Right cardiac atrium (tissue), 5 donors: ENCODE results near the gene SAMD4A. TPM values are rescaled to one million over a fixed set of nuclear protein-coding genes. Genes with fewer than 3 reads are reported as not detected.
"Not testable (repeated sequence)": the region's sequence is repeated elsewhere in the genome, so short reads cannot be mapped to it uniquely, and the experiment has no call there.

ENCODE experiments used
- ATAC-seq, 2 donors: fragments of 200-7000 bp; cut with Tn5 transposase; one replicate each; pipeline versions ENCODE4 v1.8.0 to v1.9.1; 2020; ENCODE audit warnings: moderate library complexity in 2 of 2, mild to moderate bottlenecking in 1 of 2
- DNase-seq, 3 donors: peaks; one replicate each; pipeline ENCODE4 v3.0.0-alpha.2; 2020
- H3K27ac ChIP-seq: one replicate; pipeline ENCODE4 v1.5.1; 2013; ENCODE audit warnings: mild to moderate bottlenecking, low read length, control low read depth, moderate library complexity
- H3K27me3 ChIP-seq: one replicate; pipeline ENCODE4 v1.6.1; 2013; ENCODE audit not compliant: control insufficient read depth, insufficient read depth
- H3K4me1 ChIP-seq: one replicate; pipeline ENCODE4 v1.6.1; 2013; ENCODE audit warnings: low read length; ENCODE audit not compliant: control insufficient read depth, insufficient read depth
- H3K4me3 ChIP-seq: one replicate; pipeline ENCODE4 v1.5.1; 2013; ENCODE audit warnings: low read length, control low read depth
- H3K9me3 ChIP-seq: one replicate; pipeline ENCODE4 v1.6.1; 2013; ENCODE audit warnings: low read length; ENCODE audit not compliant: control insufficient read depth
- WGBS: extraction: QIAGEN DNeasy Blood & Tissue Kit; methylation state at CpG from one replicate; pipeline ENCODE4 v1.1.7; 2013; 5-methylcytosine and 5-hydroxymethylcytosine counted together
- intact Hi-C, 4 donors: fragments of 100-400 bp; cut with DNase I; formaldehyde crosslinking; loops; one replicate each; pipeline versions ENCODE4 v1.11.0 to v1.14.0; 2022 to 2023
- polyA plus RNA-seq: library from polyadenylated mRNA; stranded (reverse); fragments of 200-250 nt; gene quantifications from one replicate; pipeline ENCODE4 v1.2.3, GENCODE V29; 2013
- total RNA-seq, 4 donors: library from RNA; stranded (reverse); fragmentation: NEBNext Ultra II Directional; extraction: Animal tissue kit (Norgen Biotek cat#: 25700); gene quantifications; one replicate each; pipeline ENCODE4 v1.2.1, GENCODE V29; 2021
- donor health status: healthy with polysubstance abuse.
- donor health status: DM: no; HTN: yes; CAD: no.
- donor health status: DM: no; HTN: no; CAD: no.
- donor health status: DM: no; HTN: yes; CAD: no; lungs with severe emphysema.
- donor health status: DM: yes; HTN: yes; CAD: no.

Gene SAMD4A
- total and polyA plus RNA-seq, 5 donors, result 57.2 to 166 (median 137) TPM

GRCh38 chr14:54622192-54622958 is 55.4 kb downstream of the SAMD4A start:
- Histone ChIP-seq H3K27me3 (no peaks in the 10 kb centered on the region), H3K9me3 (no peaks in the 10 kb centered on the region), H3K27ac (peak overlapping the region; percentile 37), H3K4me1 (peaks cover 4% of the 10 kb centered on the region), H3K4me3 (no peak overlapping the region)
- intact Hi-C loops, result no loop called here
- no peak for ATAC-seq
- WGBS, result 85% methylated on average over 9 of the region's 9 CpGs
- DNase-seq, result no peak

- no peaks in the 10 kb centered on the region for H3K27me3 ChIP-seq
- WGBS, result 95% methylated on average over 1 of the region's 1 CpG
- no peak overlapping the region for H3K27ac ChIP-seq
- ATAC-seq (no peak), DNase-seq (no peak)
- no peaks in the 10 kb centered on the region for H3K9me3 ChIP-seq
- no peak overlapping the region for H3K4me3 ChIP-seq
- intact Hi-C loops, result no loop called here
- peaks cover 8% of the 10 kb centered on the region for H3K4me1 ChIP-seq
Measured at GRCh38 chr14:54623279-54624004, 56.5 kb downstream of the SAMD4A start.

- ATAC-seq, DNase-seq, H3K27ac ChIP-seq, intact Hi-C loops, H3K9me3 ChIP-seq, H3K27me3 ChIP-seq, H3K4me1 ChIP-seq, H3K4me3 ChIP-seq: not testable (repeated sequence)
- WGBS, result 92% methylated on average over 19 of the region's 19 CpGs
Measured at GRCh38 chr14:54624005-54624358, 57.1 kb downstream of the SAMD4A start.

- Histone ChIP-seq H3K27me3 (no peaks in the 10 kb centered on the region), H3K4me1 (peaks cover 8% of the 10 kb centered on the region), H3K4me3 (no peak overlapping the region), H3K27ac (no peak overlapping the region), H3K9me3 (no peaks in the 10 kb centered on the region)
- DNase-seq (no peak), ATAC-seq (no peak)
- intact Hi-C loops, result no loop called here
- WGBS, result 58% methylated on average over 5 of the region's 5 CpGs
Measured at GRCh38 chr14:54625112-54625511, 58.2 kb downstream of the SAMD4A start.

- Histone ChIP-seq H3K4me1 (peaks cover 8% of the 10 kb centered on the region), H3K27me3 (no peaks in the 10 kb centered on the region), H3K4me3 (peak overlapping the region; percentile 49), H3K9me3 (no peaks in the 10 kb centered on the region), H3K27ac (peak overlapping the region; percentile 90)
- intact Hi-C loops, result no loop called here
- DNase-seq (no peak), ATAC-seq (peak; percentile 20 to 33)
- 23% methylated on average over 4 of the region's 4 CpGs for WGBS
Measured at GRCh38 chr14:54627219-54627539, 60.3 kb downstream of the SAMD4A start.

- Histone ChIP-seq H3K27me3 (no peaks in the 10 kb centered on the region), H3K9me3 (no peaks in the 10 kb centered on the region), H3K27ac (peak overlapping the region; percentile 90), H3K4me3 (peak overlapping the region; percentile 49), H3K4me1 (peaks cover 8% of the 10 kb centered on the region)
- peak; percentile 86 to 89 for ATAC-seq
- 15% methylated on average over 13 of the region's 13 CpGs for WGBS
- intact Hi-C loops, result no loop called here
- peak; percentile 30 to 68 (median 52) for DNase-seq
Measured at GRCh38 chr14:54627540-54628363, 60.8 kb downstream of the SAMD4A start.

GRCh38 chr14:54629183-54629582 is 62.3 kb downstream of the SAMD4A start:
- no peak for ATAC-seq
- H3K27ac ChIP-seq, result no peak overlapping the region
- no peak for DNase-seq
- H3K27me3 ChIP-seq, result no peaks in the 10 kb centered on the region
- no peak overlapping the region for H3K4me3 ChIP-seq
- WGBS, result 70% methylated on average over 3 of the region's 3 CpGs
- H3K4me1 ChIP-seq, result peaks cover 10% of the 10 kb centered on the region
- no peaks in the 10 kb centered on the region for H3K9me3 ChIP-seq
- intact Hi-C loops, result no loop called here

GRCh38 chr14:54629635-54630360 is 62.9 kb downstream of the SAMD4A start:
- peaks cover 10% of the 10 kb centered on the region for H3K4me1 ChIP-seq
- intact Hi-C loops, result no loop called here
- no peaks in the 10 kb centered on the region for H3K27me3 ChIP-seq
- no peak overlapping the region for H3K4me3 ChIP-seq
- WGBS, result 41% methylated on average over 3 of the region's 3 CpGs
- H3K9me3 ChIP-seq, result no peaks in the 10 kb centered on the region
- H3K27ac ChIP-seq, result no peak overlapping the region
- ATAC-seq, result no peak
- no peak for DNase-seq

GRCh38 chr14:54631016-54631415 is 64.1 kb downstream of the SAMD4A start:
- intact Hi-C loops, result no loop called here
- ATAC-seq (no peak), DNase-seq (no peak)
- WGBS, result 57% methylated on average over 1 of the region's 1 CpG
- peaks cover 11% of the 10 kb centered on the region for H3K4me1 ChIP-seq
- no peaks in the 10 kb centered on the region for H3K27me3 ChIP-seq
- no peak overlapping the region for H3K4me3 ChIP-seq
- H3K27ac ChIP-seq, result no peak overlapping the region
- no peaks in the 10 kb centered on the region for H3K9me3 ChIP-seq

GRCh38 chr14:54632452-54632851 is 65.5 kb downstream of the SAMD4A start:
- intact Hi-C loops, result no loop called here
- no peaks in the 10 kb centered on the region for H3K27me3 ChIP-seq
- H3K4me1 ChIP-seq, result peaks cover 9% of the 10 kb centered on the region
- ATAC-seq (no peak), DNase-seq (no peak)
- WGBS, result 77% methylated on average over 1 of the region's 1 CpG
- H3K9me3 ChIP-seq, result no peaks in the 10 kb centered on the region
- no peak overlapping the region for H3K4me3 ChIP-seq
- no peak overlapping the region for H3K27ac ChIP-seq
